GM18861 (cell line): ENCODE measurements around the gene LIN52.

ENCODE experiments used
- ATAC-seq: cut with Tn5 transposase; IDR thresholded peaks from one replicate; pipeline ENCODE4 v1.9.1; 2021; ENCODE audit not compliant: unreplicated experiment

The LIN52 gene

DNA sequence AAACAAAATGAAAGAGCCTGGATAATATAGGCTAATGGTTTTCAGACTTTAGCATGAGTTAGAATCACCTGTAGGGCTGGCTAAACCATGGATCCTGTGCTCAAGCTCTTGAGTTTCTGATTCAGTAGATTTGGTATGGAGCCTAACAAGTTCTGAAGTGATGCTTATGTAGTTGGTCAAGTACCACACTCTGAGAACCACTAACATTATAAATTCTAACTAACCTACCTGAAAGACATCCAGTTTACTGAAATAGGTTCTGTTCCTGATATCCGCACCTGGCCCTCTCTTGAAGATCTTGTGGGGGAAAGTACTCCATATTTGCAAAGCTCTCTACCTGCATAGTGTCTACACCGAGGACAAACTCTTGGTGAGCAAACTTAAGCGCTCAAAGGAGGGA, 95.1 kb downstream of the LIN52 start:
- ATAC-seq: no peak

DNA sequence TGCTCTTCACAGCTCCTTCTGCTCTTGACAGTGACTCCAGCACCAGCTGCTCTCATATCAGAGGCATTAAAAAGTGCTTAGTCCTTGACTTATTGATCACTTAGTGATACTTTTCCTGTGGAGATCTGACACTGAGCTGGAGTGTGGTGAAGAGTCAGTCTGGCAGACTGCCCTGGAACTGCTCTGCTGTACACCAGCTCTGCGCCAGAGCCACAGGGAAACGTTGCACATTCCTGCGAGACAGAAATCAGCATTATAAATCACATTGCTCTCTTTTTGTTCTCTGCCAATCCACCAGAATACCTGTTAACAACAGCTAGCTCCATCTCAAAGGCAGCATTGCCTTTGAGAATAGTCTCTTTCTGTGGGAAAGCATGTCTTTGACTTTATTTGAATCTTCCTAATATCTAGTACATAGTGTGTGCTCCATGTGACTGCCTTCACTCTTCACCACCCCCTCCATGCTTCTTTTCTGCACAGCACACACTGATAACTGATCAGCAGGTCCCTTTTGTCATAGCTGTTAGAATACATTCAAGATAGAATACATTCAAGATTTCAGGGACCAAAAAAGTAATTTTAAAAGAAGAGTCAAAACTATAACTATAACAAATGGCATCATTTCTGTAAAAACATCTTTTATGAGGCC, 106.3 kb downstream of the LIN52 start:
- ATAC-seq: no peak

DNA sequence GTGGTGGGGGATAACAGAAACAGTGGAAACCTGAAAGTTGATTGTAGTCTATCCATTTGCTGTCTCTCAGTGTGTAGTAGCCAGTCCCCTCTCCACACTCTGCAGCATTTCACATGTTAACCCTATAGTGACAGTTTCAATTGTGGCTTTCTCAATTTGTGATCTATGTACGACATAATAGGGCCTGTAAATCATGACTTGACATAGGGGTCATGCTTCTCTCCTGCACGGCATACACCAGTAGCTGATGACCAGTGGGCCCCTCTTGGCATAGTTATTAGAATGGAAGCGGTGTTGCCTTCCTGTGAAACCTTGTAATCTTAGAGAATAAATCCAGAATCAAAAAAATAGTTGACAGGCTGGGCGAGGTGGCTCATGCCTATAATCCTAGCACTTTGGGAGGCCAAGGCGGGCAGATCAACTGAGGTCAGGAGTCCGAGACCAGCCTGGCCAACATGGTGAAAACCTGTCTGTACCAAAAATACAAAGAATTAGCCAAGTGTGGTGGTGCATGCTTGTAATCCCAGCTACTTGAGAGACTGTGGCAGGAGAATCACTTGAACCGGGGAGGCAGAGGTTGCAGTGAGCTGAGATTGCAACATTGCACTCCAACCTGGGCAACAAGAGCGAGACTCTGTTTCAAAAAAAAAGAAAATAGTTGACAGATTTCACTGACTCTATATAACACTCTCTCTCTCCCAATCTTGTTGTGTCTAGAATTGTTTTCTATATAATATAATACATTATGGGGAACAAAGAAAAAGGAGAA, 109.9 kb downstream of the LIN52 start:
- ATAC-seq: no peak

DNA sequence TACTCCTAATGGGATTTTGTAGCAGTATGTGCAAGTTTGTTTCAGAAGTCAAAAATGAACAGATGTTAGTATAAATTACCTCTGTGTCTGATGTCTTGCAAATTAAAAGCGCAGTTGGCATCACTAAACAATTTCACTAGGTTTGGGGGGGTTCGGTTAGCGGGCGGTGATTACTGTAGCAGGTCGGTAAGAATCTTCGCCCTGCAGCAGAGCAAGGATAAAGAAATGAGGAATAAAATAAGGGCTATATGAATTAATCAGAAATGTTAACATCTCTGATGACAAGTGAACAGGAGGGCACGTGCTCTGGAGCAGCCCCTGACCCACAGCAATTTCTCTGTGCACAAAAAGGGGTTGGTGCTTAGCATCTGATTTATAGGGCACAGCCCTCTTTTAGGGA, 110.9 kb downstream of the LIN52 start:
- no peak for ATAC-seq

DNA sequence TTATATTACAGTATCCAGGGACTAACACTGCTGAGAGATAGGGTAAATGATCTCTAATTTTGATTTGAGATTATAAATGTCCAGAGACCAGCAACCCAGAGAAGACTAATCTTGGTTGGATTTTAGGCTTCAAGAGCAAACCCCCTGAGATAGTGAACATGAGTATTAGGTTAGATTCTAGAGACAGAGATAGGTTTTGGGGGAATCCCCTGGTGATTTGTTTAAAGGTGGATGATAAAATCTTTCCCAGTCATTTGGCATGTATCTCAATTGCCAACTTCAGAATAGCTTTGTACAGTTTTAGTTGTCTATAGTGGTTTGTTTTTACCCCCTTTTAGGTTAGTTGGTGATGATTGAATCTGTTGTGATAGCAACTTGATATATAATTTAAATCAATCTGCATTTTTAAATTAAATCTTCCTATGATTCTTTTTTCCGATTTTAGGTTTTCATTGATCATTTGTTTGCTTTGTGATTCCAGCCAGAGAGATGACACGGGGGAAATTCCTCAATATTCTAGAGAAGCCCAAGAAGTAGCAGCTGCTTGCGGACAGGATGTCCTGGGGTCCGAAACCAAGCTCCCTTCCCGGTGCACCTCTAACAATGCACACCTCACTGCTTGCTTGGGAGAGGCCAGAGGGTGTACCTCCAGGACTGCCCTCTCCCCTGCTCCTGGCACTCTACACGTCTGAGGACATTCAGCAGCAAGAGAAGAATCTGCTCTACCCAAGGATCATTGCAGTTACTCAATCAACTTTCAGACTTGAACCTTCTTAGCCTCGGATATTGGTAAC, 113.9 kb downstream of the LIN52 start:
- ATAC-seq: no peak

DNA sequence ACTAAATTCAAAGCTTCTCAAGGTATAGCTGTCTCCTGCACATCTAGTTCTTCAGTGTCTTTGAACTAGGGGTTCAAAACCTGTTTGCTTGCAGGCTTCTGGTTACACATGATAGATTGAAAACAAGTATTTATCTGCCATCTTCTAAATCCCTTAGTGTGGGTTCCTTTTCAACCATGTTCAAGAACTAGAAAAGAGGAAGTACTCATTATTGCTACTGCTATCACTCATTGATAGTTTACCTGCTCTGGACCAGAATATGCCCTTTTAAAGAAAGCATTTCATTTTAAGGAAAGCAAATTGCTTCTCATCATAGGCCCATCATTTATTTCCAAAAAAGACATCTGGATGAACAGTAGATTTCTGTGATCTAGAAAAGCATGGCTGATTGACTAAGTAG, 117.4 kb downstream of the LIN52 start:
- ATAC-seq: no peak

DNA sequence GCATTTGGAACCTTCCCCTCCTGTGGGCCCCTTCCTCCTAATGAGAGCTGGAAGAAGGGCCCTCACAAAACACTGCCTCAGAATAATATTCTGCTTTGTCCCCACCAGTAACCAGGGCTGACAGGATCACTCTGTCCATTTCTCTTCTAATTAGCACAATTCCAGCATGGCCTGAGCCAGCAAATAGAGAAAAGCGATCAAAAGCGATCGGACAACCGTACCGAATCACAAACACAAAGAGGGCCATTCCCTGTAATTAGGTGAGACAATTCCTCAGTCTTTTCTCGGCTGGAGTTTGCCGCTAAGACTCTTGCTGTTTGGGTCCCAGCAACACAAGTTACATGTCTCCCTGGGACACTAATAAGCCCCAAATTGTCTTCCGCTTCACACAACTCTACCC, 118.9 kb downstream of the LIN52 start:
- no peak for ATAC-seq

DNA sequence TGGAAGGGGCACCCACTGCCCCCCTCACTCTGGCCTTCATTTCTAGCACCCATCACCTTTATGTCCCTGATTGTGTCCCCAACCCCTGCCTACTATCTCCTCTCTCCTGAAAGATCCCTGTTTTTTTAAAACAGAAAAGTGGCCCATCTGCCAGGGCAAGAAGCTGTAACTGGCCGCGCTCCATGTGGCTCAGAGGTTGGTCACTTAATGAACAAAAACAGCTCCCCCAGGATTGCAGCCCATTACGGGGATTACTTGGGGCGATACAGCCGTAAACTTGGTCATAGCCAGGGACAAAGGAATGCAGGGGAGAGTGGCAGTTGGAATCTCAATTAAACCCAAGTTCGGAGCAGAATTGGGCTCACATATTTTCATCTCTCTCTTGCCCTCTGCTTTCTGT, 119.7 kb downstream of the LIN52 start:
- no peak for ATAC-seq

DNA sequence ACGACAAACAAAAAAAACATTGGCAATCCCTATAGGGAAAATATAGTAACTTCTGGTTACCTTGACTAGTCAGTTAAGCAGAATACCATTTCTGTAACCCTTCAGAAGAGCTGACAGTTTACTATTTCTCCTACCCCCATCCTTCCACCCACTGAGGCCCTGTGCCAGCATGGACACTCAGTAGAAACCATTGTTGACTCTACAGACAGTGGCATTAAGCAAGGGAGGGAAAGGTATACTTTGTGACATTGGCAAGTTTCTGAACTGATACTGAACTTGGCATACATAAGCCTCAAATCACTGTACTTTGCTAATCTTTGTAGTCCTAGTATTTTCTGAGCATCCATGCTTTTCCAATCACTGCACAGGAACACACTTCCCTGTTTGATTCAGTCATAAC, 121.1 kb downstream of the LIN52 start:
- ATAC-seq: no peak

DNA sequence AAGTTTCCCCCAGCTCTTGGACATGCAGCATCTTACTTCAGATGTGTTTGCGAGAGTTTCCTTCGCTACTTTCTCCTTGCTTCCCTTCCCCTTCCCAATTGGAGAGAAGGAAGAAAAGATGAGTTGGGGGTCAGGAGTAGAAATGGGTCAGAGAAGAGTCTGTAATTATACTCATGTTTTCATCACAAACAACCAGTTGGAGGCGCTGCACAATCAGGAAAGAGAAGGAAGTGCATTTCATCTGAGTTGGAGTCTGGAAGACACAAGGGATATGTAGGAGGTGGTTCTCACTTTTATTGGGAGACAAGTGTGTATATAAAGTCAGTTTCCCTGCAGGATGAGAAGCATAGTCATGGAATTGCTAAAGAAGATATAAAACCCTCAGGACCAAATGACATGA, 123.2 kb downstream of the LIN52 start:
- no peak for ATAC-seq

DNA sequence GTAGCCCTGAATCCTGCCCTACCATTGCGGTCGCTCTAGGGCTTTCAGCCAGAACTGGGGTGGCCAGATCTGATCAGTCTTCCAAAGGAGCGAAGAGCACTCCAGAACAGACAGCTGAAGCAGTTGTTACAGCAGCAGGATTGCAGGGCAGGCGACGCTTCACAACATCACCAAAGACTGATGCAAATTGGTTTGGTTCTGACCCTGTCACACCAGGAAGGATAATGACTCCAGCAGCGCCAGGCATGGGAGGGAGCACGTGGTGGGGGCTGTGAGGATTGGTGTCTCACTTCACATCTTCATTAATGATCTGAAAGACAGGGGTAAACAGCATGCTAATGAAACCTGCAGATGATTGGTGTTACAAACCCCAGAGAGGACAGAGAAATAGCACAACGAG, 123.9 kb downstream of the LIN52 start:
- ATAC-seq: no peak

DNA sequence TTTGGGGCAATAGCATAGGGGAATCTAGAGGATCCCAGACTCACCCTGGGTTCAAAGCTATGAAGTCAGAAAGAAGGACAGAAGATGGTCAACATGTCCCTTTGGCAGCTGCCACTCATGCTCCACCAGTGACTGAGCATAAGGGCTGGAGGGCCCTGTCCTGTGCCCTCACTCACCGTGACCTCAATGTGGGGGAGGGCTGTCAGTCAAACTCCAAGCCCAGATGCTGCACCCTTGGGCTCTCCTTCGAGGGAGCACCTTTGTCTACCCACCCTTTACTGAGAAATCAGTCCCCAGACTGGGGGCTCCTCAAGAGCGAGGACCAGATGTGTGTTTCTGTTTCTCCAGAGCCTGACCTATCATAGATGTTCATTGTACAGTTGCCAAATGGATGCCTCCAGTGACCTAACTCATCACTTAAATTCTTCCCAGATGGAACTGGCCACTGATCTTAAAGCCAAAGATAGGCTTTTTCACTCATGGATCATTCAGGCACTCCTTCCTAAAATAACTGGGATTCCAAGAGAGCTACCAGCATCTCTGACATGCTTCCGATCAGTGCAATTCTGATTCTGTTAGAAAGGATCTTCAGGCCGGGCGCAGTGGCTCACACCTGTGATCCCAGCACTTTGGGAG, 127.3 kb downstream of the LIN52 start:
- ATAC-seq: no peak

DNA sequence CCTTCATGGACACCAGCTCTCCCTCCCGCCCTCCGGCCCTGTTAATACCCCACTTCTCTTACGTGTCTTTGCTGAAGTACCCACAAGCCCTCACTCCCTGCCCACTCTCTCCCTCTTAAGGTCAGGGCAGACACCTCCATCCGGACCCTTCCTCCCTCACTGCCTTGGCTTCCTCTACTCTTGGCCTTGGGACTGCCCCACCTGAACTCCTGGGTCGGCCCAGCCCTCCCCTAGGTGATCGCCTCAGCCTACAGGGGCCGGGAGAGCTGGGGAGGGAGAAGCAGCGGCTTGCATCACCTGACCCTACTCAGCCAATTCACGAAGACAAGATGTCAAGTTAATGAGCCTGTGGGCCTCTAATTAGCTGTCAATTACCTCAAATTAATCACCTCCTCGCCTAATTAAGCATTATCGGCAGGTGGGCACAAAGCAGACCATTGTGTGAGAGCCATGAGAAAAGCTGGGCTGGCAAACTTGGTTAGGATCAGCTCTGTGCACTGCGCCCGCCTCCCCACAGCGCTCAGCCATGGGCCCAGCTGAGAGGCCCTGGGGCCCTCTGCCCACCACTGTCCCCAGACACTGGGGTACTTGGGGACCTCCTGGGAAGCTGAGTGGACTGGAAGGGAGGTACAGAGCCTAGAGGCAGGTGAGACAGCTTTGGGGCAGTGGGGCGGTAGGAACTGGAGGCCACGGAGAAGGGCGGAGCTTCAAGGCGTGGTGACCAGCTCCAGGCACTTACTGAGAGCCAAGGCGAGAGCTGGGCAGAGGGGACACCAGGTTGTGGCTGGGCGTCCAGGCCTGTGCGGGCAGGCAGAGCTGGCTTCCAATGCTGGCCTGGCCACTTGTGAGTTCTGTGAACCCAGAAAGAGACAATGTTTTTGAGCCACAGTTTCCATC, 129.4 kb downstream of the LIN52 start:
- no peak for ATAC-seq

DNA sequence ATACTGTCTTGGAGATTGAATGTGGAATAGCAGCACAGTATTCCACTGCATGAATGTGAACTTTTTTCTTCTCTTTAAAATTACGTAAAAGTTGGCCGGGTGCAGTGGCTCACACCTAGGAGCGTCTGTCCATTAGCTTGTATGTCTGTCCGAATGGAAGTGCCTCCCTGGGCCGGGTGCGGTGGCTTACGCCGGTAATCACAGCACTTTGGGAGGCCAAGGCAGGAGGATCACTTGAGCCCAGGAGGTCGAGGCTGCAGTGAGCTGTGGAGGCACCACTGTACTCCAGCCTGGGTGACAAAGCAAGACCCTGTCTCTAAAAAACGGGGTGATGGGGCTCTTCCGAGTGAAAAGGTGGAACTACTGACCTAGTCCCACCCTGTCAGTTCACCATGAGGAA, 131.9 kb downstream of the LIN52 start:
- no peak for ATAC-seq

DNA sequence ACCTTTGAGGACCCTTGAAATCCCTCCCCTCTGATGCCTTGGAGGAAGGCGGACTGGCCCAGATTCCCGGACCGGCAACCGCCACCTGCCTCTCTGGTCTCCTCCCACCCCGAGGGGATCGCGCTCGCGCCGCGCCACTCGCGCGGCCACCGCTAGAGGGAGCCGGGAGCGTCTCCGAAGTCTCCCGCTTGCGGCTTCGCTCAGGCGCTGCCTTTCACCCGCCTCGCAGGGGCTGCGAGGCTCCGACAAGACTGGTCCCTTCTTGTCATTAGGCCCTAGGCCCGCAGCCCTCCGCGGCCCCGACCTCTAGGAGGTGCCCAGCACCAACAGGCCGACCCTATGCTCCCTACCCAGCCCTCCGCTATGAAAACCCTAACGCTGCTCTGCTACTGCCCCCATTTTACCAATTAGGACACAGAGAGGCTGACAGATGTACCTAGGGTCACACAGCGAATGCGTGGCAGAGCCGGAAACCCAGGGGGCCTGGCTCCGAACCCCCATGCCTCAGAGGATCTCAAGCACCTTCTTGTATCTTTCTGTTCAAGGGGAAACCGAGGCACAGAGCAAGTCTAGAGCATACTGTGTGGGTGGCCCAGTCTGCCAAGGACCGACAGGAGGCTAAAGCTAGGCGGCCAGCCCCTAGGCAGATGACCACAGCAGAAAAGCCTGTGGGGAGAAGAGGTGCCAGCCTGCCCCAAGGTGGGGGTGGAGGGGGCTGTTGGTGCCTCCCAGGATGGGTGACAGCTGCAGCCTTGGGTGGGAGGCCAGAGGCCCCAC, 133.1 kb downstream of the LIN52 start:
- ATAC-seq: no peak

DNA sequence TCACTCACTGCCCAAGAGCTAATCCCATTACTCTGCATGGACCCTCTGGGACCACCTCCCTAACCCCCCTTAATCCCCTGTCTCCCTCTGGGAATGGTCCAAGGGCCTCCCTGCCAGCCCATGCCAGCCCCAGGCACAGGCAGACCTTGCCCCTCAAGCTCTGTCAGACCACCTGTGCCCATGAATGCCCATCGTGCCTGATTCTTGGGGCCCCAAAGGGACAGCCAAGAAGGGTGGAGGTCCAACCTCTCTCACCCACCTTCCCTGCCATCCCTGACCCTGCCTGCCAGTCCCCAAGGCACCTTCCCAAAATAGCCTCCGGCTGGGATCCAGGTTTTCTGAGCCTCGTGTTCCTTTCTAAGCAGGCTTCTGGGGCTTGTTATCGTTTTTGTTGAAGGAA, 133.7 kb downstream of the LIN52 start:
- no peak for ATAC-seq

DNA sequence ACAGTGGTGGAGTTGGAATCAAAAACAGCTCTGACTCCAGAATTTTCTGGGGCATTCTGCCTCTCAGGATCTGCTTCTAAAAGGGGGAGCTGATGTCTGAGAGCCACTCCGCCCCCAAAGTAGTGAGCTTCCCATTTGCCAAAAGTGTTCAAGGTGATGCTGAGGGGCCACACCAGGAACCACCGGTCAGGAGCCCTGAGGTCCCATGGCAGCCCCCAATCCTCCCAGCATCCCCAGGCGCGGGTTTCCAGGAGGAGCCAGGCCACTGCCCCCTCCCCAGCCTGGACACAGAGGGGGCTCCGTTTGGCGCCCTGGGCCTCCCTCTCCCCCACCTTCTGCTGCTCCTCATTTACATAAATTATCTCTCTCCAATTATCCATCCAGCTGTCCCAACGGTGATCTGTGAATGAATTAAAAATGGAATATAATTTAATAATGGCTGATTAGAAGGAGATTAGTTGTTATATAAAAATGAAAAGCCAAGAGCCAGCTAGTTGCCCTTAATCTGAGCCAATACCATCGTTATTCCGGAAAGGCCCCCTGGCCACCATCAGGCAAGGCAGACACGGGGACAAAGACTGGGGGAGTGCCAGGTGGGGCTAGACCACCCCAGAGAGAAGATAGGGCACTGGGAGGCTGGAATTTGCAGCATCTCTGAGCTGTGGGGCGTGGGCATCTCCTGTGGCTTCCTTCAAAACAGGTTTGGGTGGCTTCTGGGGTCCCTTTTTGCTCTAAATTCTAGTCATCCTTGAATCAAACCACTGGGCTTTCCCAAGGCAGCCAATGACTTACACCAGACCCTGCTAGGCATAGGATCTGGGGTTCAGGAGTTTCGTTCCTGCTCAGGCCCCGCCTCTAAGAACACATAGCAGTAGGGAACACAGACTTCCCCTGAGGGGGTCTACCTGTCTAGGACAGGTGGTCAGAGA, 134.8 kb downstream of the LIN52 start:
- no peak for ATAC-seq

DNA sequence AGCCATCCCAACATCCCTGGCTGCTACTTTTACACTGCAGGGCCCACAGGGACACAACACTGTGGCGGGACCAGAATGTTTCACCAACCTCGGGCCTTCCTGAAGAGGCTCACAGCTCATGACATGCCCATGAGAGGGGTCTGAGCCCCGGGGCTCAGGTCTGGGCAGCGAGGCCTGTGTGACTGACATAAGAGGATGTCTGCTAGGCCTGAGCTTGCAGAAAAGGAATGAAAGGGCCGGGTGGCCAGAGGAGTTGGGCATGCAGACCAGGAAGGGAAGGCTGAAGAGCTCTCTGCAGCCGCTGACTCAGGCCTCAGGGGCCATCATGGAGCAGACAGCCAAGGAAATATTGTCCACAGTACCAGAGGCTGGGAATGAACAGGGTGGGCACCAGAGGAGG, 136.2 kb downstream of the LIN52 start:
- ATAC-seq: no peak

DNA sequence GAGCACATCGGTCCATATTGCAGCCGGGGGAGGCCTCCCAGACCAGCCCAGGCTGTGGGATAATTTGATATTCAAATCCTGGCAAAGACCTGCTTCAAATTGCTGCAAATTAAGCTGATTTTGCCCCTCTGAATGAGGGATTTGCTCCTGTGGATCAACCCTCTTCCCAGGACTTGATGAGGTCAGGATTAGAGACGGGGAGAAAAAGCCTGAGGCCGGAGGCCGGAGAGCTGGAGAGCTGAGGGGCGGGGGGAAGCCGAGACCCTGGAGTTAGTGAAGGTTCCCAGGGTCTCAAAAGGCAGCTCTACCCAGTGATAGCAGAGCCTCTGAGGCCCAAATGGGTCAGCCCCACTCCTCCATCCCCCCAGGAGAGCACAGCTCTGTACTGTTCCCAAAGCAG, 137.0 kb downstream of the LIN52 start:
- ATAC-seq: no peak
